KBM-7 (cell line): ENCODE data around the gene KRTAP5-9.
"Not testable (repeated sequence)": the region's sequence is repeated elsewhere in the genome, so short reads cannot be mapped to it uniquely, and the experiment has no call there.

Experiments
- DNase-seq: peaks from one replicate; pipeline ENCODE4 v3.0.0-alpha.2; 2015
- in situ Hi-C: fragments of 300-500 bp; cut with MboI; formaldehyde crosslinking; loops from 2 replicates; pipeline ENCODE4 v1.14.3; 2020; ENCODE audit warnings: low sequenced_read_pairs, low pct_unique_long_range_greater_than_20kb, mixed read lengths

KRTAP5-9 gene

DNA sequence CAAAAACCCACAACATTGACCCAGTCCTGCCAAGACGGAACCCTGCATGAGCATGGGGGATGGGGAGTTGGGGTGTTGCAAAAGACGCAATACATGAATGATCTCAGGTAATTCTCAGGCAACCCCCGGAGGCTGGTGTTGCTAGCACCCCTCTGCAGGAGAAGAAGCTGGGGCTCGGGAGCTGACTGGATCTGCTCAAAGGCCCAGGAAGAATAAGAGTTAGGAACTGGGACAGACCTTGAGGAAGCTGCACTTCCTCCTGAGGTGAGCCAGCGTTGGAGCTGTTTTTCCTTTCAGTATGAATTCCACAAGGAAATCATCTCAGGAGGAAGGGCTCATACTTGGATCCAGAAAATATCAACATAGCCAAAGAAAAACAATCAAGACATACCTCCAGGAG, at the start of gene KRTAP5-9:
Gene KRTAP5-9, plus strand, starts transcription at position 301 of the 400 bp plus-strand sequence. CDS start 238 bp downstream, outside the sequence.
- no peak for DNase-seq
- in situ Hi-C loops, result no loop called here

GRCh38 chr11:71499125-71499524, 49.1 kb upstream of the KRTAP5-9 start:
- in situ Hi-C loops, result no loop called here
- DNase-seq, result peak; percentile 81

GRCh38 chr11:71499546-71499945, 48.7 kb upstream of the KRTAP5-9 start:
- in situ Hi-C loops, result no loop called here
- no peak for DNase-seq

DNA sequence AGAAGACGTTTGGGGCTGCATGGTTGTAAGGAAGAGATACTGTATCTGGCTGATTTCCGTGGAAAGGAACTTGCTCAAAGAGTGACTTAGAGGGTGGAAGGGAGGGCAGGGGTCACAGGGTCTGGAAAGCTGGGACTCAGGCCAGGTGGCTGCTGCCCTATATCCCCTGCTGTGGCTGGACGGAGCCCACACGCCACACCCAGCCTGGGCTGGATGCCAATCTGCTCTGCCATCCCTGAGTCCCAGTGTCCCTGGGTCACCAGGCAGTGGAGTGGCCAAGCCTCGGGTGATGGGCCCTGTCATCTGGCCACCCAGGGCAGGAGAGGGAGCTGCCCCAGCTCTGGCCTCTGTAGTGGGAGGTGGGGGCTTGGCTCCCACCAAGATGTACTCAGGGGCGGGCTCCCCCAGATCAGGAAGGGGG, 47.6 kb upstream of the KRTAP5-9 start:
- in situ Hi-C loops, result no loop called here
- DNase-seq, result no peak

- in situ Hi-C loops, result no loop called here
- no peak for DNase-seq
Measured at GRCh38 chr11:71501071-71501985, 46.9 kb upstream of the KRTAP5-9 start.

GRCh38 chr11:71502026-71502425, 46.2 kb upstream of the KRTAP5-9 start:
- no peak for DNase-seq
- in situ Hi-C loops, result no loop called here

- in situ Hi-C loops, result no loop called here
- DNase-seq, result no peak
Measured at GRCh38 chr11:71502871-71503435, 45.3 kb upstream of the KRTAP5-9 start.

GRCh38 chr11:71504531-71504930, 43.7 kb upstream of the KRTAP5-9 start:
- no peak for DNase-seq
- in situ Hi-C loops, result no loop called here

DNA sequence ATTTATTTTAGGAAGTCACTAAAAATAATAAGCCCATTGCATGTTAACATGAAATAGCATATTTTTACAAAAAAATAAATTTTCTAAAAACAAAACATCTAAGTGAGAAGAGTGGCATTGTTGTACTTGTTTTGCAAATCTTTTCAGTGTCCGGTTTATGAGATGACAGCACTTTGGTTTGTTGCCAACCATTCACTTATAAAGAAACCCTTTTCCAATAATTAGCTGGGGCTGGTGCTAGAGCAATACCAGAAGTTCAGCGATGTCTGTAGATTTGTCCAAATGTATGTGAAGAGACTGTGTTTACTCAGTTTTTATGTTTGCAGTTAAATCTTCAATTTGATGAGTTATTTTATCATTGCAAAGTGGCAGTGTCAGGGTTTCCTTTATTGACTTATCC, 43.2 kb upstream of the KRTAP5-9 start:
- DNase-seq, result no peak

GRCh38 chr11:71505781-71506180, 42.4 kb upstream of the KRTAP5-9 start:
- in situ Hi-C loops, result no loop called here
- DNase-seq, result no peak

More for the DNA sequence above, 43.2 kb upstream of the KRTAP5-9 start:
- in situ Hi-C loops, result no loop called here

DNA sequence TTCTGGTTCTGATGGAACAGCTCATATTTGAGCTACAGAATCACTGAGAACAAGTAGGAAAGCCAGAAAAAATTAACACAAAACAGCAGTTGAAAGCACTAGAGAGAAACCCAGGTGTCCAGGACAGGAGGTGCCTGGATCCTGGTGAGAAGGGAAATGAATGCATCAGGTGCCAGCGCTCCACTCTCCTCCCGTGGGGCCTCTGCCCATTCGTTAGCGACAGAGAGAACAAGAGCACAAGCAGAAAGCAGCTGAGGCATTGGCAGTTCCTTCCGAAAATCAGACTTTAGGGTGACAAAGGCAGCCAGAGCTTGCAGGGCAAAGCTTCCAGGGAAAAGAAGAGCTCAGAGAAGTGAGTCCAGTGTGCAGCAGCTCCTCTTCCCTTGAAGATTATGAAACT, 41.1 kb upstream of the KRTAP5-9 start:
- no peak for DNase-seq
- in situ Hi-C loops, result no loop called here

GRCh38 chr11:71518506-71519471, 29.4 kb upstream of the KRTAP5-9 start:
- DNase-seq, result no peak
- in situ Hi-C loops, result no loop called here

DNA sequence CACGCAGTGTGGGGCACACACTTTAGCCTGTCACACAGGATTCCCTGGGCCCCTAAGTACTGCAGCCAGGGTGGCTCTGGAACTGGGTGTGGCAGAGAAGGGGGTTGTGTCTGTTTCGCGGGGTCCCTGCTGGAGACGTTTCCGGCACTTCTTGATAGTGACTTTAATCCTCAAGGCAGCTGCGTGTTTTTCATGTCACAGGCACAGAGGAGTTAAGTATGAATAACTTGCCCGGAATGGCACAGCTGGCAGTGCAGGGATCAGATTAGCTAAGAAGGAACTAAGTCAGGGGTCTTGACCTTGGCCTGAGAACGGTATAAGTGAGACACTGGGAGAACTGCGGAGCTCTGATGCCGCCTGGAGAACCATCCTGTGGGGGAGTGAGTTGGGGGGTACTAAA, 28.7 kb upstream of the KRTAP5-9 start:
- in situ Hi-C loops, result no loop called here

DNA sequence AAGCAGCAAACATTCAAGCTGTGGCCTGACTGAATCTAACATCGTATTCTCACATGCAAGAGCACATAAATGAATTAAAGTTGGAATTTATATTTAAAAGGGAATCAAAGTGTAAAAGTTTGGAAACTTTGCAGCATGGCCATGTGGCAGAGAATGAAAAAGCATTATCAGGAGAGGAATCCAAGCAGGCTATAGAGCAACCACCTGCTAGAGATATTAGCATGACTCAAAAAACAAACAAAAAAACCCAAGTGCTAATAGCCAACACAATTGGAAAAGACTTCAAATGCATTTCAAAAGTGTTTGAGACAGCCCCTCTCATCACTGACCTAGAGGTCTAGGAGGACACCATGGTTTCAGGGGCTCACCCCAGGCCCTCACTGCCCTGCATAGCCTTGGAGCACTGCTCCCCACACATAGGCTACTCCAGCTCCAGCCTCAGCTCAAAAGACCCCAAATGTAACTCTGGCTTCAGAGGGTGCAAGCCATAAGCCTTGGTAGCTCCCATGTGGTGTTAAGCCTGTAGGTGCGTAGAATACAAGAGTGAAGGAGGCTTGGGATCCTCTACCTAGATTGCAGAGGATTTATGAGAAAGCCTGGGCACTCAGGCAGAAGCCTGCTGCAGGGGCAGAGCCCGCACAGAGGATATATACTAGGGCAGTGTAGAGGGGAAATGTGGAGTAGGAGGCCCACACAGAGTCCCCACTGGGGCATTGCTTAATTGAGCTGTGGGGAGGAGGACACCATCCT, 22.9 kb upstream of the KRTAP5-9 start:
- no peak for DNase-seq
- in situ Hi-C loops, result no loop called here

More for the DNA sequence above, 28.7 kb upstream of the KRTAP5-9 start:
- DNase-seq, result no peak

DNA sequence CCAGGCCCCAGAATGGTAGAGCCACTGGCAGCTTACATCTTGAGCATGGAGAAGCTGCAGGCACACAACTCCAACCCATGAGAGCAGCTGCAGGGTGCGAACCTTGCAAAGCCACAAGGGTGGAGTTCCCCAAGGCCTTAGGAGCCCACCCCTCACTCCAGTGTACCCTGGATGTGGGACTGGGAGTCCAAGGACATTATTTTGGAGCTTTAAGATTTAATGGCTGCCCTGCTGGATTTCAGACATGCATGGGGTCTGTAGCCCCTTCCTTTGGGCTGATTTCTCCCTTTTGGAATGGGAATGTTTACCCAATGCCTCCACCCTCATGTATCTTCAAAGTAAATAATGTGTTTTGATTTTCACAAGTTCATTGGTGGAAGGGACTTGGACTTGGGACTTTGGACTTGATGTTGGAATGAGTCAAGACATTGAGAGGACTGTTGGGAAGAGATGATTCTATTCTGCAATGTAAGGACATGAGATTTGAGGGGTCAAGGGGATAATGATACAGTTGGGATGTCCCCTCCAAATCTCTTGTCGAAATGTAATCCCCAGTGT, 22.2 kb upstream of the KRTAP5-9 start:
- DNase-seq, result no peak
- in situ Hi-C loops, result no loop called here

- in situ Hi-C loops, result not testable (repeated sequence)
Measured at GRCh38 chr11:71526796-71527575, 21.2 kb upstream of the KRTAP5-9 start, which contains the start of gene KRTAP5-7. Gene KRTAP5-7, plus strand, starts transcription at chr11:71527267. Its CDS starts 34 bp downstream, at chr11:71527301.

DNA sequence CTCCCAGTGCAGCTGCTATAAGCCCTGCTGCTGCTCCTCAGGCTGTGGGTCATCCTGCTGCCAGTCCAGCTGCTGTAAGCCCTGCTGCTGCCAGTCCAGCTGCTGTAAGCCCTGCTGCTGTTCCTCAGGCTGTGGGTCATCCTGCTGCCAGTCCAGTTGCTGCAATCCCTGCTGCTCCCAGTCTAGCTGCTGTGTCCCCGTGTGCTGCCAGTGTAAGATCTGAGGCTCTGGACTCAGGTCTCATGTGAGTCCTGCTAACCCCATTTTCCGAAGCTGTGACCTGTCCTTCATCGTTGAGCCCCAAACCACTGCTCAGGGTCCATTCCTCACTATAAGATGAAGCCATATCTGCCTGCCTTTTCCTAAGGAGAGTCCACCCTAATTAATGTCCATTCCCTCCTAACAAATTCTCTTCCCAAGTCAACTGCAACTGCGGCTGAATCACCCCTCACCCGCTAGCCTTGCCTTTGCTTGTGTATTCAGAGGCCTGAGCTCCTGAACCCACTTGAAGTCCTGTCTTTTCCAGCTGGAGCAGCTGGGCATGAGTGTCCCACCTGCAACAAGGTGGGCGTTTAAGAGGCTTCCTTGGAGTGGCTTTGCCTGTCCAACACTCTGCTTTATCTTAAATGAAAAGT, 20.5 kb upstream of the KRTAP5-9 start:
- DNase-seq, result no peak
- in situ Hi-C loops, result no loop called here

More at GRCh38 chr11:71526796-71527575, 21.2 kb upstream of the KRTAP5-9 start, which contains the start of gene KRTAP5-7:
- DNase-seq, result not testable (repeated sequence)
